NB4 (cell line): ENCODE measurements around the gene GLRX.

ENCODE experiments used
- DNase-seq: peaks from one replicate; pipeline ENCODE4 v3.0.0; 2010; ENCODE audit warnings: low read depth
- H3K4me3 ChIP-seq: one replicate; pipeline ENCODE4 v1.5.1; 2011; ENCODE audit warnings: mild to moderate bottlenecking, low read depth, low read length, moderate library complexity
- MAX ChIP-seq: IDR thresholded peaks from 2 replicates; pipeline ENCODE4 v1.6.1; 2011; ENCODE audit warnings: low read depth, low read length
- MYC ChIP-seq: IDR thresholded peaks from 2 replicates; pipeline ENCODE4 v1.6.1; 2011; ENCODE audit warnings: low read depth, low read length
- POLR2A ChIP-seq: IDR thresholded peaks from 2 replicates; pipeline ENCODE4 v1.6.1; 2011; ENCODE audit warnings: mild to moderate bottlenecking; ENCODE audit not compliant: insufficient read length; ENCODE audit errors: extremely low read depth
- TF ChIP-seq, protein P1 (sequence below): IDR thresholded peaks from one replicate; pipeline ENCODE4 v1.5.1; 2012; ENCODE audit warnings: low read depth, low read length

The GLRX gene

GRCh38 chr5:95861221-95861863, 38.8 kb upstream of the GLRX start:
- DNase-seq = peak; percentile 88
- TF ChIP-seq MYC (peak; percentile 92), POLR2A (no peak), MAX (peak; percentile 93)
- no peak overlapping the region for H3K4me3 ChIP-seq

DNA sequence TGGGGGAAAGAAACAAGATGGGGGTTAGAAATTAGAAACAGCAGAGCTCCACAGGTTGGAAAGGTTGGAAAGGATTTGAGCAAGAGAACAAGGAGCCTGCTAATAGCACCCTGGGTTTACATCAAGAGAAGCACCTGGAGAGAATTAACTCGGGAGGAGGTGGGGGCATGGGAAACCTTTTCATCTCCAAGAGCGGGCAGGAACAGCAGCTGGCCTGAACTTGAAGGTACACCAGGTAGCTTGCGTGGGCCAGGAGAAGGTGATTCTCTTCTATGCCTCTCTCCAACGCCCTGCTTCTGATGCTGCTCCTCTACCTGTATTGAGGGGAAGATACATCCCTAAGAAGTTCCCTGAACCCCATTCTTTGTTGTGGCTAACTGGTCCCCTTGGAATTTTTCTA, 37.1 kb upstream of the GLRX start:
- no peak for DNase-seq
- TF ChIP-seq, protein P1, sequence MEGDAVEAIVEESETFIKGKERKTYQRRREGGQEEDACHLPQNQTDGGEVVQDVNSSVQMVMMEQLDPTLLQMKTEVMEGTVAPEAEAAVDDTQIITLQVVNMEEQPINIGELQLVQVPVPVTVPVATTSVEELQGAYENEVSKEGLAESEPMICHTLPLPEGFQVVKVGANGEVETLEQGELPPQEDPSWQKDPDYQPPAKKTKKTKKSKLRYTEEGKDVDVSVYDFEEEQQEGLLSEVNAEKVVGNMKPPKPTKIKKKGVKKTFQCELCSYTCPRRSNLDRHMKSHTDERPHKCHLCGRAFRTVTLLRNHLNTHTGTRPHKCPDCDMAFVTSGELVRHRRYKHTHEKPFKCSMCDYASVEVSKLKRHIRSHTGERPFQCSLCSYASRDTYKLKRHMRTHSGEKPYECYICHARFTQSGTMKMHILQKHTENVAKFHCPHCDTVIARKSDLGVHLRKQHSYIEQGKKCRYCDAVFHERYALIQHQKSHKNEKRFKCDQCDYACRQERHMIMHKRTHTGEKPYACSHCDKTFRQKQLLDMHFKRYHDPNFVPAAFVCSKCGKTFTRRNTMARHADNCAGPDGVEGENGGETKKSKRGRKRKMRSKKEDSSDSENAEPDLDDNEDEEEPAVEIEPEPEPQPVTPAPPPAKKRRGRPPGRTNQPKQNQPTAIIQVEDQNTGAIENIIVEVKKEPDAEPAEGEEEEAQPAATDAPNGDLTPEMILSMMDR = no peak
- TF ChIP-seq MYC = no peak
- TF ChIP-seq POLR2A = no peak
- TF ChIP-seq MAX = no peak

GRCh38 chr5:95858661-95859595, 36.4 kb upstream of the GLRX start:
- TF ChIP-seq, protein P1 = peak; percentile 85
- TF ChIP-seq POLR2A = no peak
- peak; percentile 69 for TF ChIP-seq MYC
- peak; percentile 76 for TF ChIP-seq MAX
- peak; percentile 95 for DNase-seq
- no peak overlapping the region for H3K4me3 ChIP-seq

More for the DNA sequence above, 37.1 kb upstream of the GLRX start:
- H3K4me3 ChIP-seq = no peak overlapping the region

DNA sequence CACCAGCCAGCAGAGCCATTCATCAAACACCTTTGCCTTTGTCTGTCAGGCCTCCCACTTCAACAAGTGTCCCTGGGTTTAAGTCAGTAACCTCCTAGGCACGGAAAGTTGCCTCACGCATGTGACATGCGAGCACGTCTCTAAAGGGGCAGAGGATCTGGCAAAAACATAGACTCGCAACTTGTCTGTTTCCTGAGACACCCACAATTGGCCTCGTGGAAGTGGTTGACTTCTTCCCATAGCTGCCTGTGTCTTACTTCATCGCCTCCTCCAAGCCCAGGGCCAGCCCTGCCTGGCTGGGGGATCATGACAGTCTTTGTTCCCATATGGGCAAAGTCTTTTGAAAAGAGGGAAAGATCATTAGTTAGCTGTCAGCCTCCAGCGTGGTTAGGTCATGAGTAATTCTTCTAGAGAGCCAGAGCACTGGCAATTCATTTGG, 35.5 kb upstream of the GLRX start:
- H3K4me3 ChIP-seq = no peak overlapping the region
- DNase-seq = peak; percentile 20
- TF ChIP-seq, protein P1 = no peak
- TF ChIP-seq MAX = no peak
- TF ChIP-seq POLR2A = no peak
- no peak for TF ChIP-seq MYC

DNA sequence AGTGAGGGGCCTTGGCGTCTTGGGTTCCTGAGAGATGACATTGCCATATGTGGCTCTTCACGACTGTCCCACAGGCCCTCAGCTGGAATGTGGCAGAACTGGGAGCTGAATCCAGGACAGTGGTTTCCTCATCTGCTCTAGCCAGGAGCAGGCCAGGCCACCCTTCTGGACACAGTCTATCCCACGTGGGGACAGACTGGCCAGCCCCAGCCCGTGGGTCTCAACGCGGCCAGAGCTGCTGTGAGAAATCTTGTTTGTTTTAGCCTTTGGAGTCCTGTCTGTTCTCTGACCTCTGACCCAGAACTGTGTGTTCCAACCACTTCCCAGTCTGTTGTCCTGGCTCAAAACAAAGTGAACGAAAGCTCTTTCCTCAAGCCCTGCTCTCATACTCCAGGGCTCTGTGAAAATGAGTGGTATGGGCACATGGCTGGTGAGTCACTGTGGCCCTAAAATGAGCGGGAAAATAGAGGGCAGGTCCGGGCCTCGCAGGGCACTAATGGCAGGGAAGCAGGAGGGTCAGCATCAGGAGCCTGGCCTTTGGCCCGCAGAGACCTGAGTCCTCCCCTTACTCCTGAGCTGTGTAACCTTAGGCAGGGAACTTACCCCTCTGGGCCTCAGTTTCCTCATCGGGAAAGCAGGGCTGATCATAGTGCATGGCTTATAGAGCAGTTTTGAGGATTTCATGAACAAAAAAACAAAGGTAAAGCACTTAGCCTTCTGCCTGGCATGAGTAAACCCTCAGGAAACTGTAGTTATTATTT, 34.8 kb upstream of the GLRX start:
- no peak for DNase-seq
- H3K4me3 ChIP-seq = no peak overlapping the region

More for the DNA sequence above, 34.8 kb upstream of the GLRX start:
- TF ChIP-seq MAX (no peak), POLR2A (no peak), MYC (no peak)
- TF ChIP-seq, protein P1 = no peak
